ENCODE measurements around the gene GNAI1.

- no peak for TF ChIP-seq CTCF (IDR thresholded peaks at IDR 0.05)
- no peak for TF ChIP-seq POLR2A (IDR thresholded peaks at IDR 0.05)
These were observed 12.0 kb downstream of the GNAI1 start for GRCh38 chr7:80146545-80147182.

Data from tibial nerve (tissue), 3 donors.